ENCODE measurements around the gene PCDH15.

- TF ChIP-seq CTCF (IDR thresholded peaks at IDR 0.05) (no peak), POLR2A (IDR thresholded peaks at IDR 0.05) (no peak)
These were observed 823.8 kb downstream of the PCDH15 start for GRCh38 chr10:53977267-53977666.
